ENCODE data around the gene TERB1. TPM values are rescaled to one million over a fixed set of nuclear protein-coding genes. Genes with fewer than 3 reads are reported as not detected.

The TERB1 gene
- total RNA-seq, 5 donors from 2014 or later (not counting 1 experiment from before 2014, with no cell fraction given) = 0.10 to 0.12 TPM; not detected in 3

DNA sequence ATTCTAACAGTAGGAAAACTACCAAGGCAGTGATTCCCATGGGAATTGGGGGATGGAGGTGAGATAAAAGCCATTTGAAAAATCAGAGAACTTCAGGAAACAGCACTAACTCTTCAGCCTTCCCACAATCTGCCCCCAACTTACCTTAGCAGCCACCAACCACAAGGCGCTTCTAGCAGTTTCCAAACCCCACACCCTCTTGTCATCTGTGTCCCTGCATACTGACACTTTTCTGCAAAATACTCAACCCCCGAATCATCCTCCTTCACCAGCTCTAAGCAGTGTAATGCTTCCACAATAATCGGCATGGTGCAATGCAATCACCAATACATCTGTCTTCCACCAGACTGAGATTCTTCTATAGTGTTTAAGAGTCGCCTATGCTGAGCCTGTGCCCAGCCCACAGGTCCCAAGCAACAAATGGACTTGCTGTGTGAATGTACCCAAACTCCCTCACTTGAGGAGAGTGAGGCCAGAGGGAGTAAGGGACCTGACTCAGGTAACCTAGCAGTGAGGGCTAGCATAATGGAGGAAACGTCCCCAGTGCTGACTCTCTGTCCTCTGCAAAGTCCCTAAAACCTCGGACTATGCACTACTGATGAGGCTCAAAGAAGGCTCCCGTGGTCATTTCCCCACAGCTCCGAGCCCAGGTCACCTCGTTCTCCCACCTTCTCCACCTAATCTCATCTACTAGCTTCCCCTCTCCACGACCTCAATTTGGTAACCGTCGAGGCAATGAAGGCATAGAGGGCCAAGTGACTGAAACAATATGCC lies 50.9 kb downstream of the TERB1 start:
- Mint-ChIP-seq H3K36me3 (peaks cover 20% of the 10 kb centered on the region), H3K27me3 (peaks cover 0 to 14% of the 10 kb centered on the region in 2 donors), H3K4me1 (peaks cover 33 to 51% (median 44%) of the 10 kb centered on the region in 3 donors), H3K27ac (peak overlapping the region; percentile 75 to 84), H3K9me3 (no peaks in the 10 kb centered on the region), H3K4me3 (peak overlapping the region; percentile 85 to 89 (median 87))
- DNase-seq (peak in 1 of 35 experiments; percentile 12), ATAC-seq (replicated peaks in 1 of 4) (no peak)
- Histone ChIP-seq H3K4me3 (ENCODE audit: control insufficient read depth in 1 of 2, extremely low read depth in 1 of 2, low read length in 1 of 2) (peak overlapping the region; percentile 76 to 94), H3K27me3 (replicated peaks in 1 of 2; ENCODE audit: control insufficient read depth in 2 of 2, extremely low read depth in 1 of 2, insufficient read depth in 2 of 2, low read length in 1 of 2) (peaks cover 0 to 6% of the 10 kb centered on the region in 2 experiments), H3K36me3 (ENCODE audit: control insufficient read depth in 2 of 2, extremely low read depth in 1 of 2, insufficient read depth in 1 of 2, low read length in 1 of 2) (peaks cover 5 to 19% of the 10 kb centered on the region in 2 donors), H3K9me3 (no peaks in the 10 kb centered on the region), H3K4me1 (ENCODE audit: control insufficient read depth in 1 of 2, extremely low read depth in 1 of 2, insufficient read depth in 2 of 2, low read length in 2 of 2) (peaks cover 16 to 31% of the 10 kb centered on the region in 2 experiments), H3K27ac (ENCODE audit: low read length) (peak overlapping the region; percentile 12)
- CTCF ChIA-PET = interaction anchor here in 1 of 2 donors (1.2 to 1.7 kb wide), 2 partner anchors 20 to 52 kb away, joined by 3 to 5 read pairs; no protein-coding TSS in a partner anchor
- POLR2A ChIA-PET = interaction anchor here in 1 of 2 donors (0.6 kb wide), 1 partner anchor 17 kb away, joined by 4 read pairs; no protein-coding TSS in a partner anchor
- 7% methylated on average over 9 of the region's 12 CpGs for WGBS (ENCODE audit: insufficient coverage)

DNA sequence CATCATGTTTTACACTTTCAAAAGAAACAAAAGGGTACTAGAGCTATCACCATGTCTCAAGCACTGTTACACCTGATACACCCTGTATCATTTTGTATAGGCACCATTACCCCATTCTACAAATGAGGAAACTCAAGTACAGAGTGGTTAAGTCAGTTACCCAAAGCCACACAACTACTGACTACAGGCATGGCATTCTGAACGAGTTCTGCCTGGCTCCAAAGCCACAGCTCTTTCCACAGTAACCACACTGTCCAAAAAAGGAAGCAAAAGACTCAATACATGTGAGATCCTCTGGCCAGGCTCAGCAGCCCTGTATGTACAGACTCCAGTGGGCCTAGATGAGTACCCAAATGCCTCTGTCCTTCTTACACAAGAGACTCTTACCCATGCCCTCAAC lies 54.7 kb downstream of the TERB1 start:
- Mint-ChIP-seq H3K4me3 (no peak overlapping the region), H3K27me3 (no peaks in the 10 kb centered on the region), H3K9me3 (no peaks in the 10 kb centered on the region), H3K27ac (no peak overlapping the region), H3K4me1 (peaks cover 26 to 49% (median 41%) of the 10 kb centered on the region in 3 donors), H3K36me3 (peaks cover 23% of the 10 kb centered on the region)
- 0% methylated on average over 1 of the region's 1 CpG for WGBS (ENCODE audit: insufficient coverage)
- H3K4me1 ChIP-seq (ENCODE audit: control insufficient read depth in 1 of 2, extremely low read depth in 1 of 2, insufficient read depth in 2 of 2, low read length in 2 of 2) = peaks cover 12 to 28% of the 10 kb centered on the region in 2 experiments
- H3K36me3 ChIP-seq (ENCODE audit: control insufficient read depth in 2 of 2, extremely low read depth in 1 of 2, insufficient read depth in 1 of 2, low read length in 1 of 2) = peaks cover 9 to 52% of the 10 kb centered on the region in 2 donors
- H3K4me3 ChIP-seq (ENCODE audit: control insufficient read depth in 1 of 2, extremely low read depth in 1 of 2, low read length in 1 of 2) = no peak overlapping the region
- ATAC-seq (replicated peaks in 1 of 4) (no peak), DNase-seq (peak in 1 of 35 experiments; percentile 7)
- ChIA-PET POLR2A (interaction anchor here in 1 of 2 donors (0.7 kb wide), 1 partner anchor 10 kb away, joined by 4 read pairs; no protein-coding TSS in a partner anchor), CTCF (interaction anchor here in 1 of 2 donors (0.7 kb wide), 1 partner anchor 927 kb away, joined by 3 read pairs; no protein-coding TSS in a partner anchor)
- no peaks in the 10 kb centered on the region for H3K9me3 ChIP-seq
- no peak overlapping the region for H3K27ac ChIP-seq (ENCODE audit: low read length)
- no peaks in the 10 kb centered on the region for H3K27me3 ChIP-seq (replicated peaks in 1 of 2; ENCODE audit: control insufficient read depth in 2 of 2, extremely low read depth in 1 of 2, insufficient read depth in 2 of 2, low read length in 1 of 2)

- Mint-ChIP-seq H3K4me1 (peaks cover 26 to 52% (median 44%) of the 10 kb centered on the region in 3 donors), H3K36me3 (peaks cover 26% of the 10 kb centered on the region), H3K27ac (no peak overlapping the region), H3K9me3 (no peaks in the 10 kb centered on the region), H3K4me3 (no peak overlapping the region), H3K27me3 (no peaks in the 10 kb centered on the region)
- H3K9me3 ChIP-seq = no peaks in the 10 kb centered on the region
- WGBS (ENCODE audit: insufficient coverage) = 90% methylated on average over 2 of the region's 3 CpGs
- POLR2A ChIA-PET = no interaction called here
- ATAC-seq (replicated peaks in 1 of 4) = no peak
- peaks cover 14 to 58% of the 10 kb centered on the region in 2 donors for H3K36me3 ChIP-seq (ENCODE audit: control insufficient read depth in 2 of 2, extremely low read depth in 1 of 2, insufficient read depth in 1 of 2, low read length in 1 of 2)
- no peak overlapping the region for H3K4me3 ChIP-seq (ENCODE audit: control insufficient read depth in 1 of 2, extremely low read depth in 1 of 2, low read length in 1 of 2)
- H3K27ac ChIP-seq (ENCODE audit: low read length) = no peak overlapping the region
- H3K27me3 ChIP-seq (replicated peaks in 1 of 2; ENCODE audit: control insufficient read depth in 2 of 2, extremely low read depth in 1 of 2, insufficient read depth in 2 of 2, low read length in 1 of 2) = no peaks in the 10 kb centered on the region
- DNase-seq = no peak
- CTCF ChIA-PET = no interaction called here
- peaks cover 12 to 28% of the 10 kb centered on the region in 2 experiments for H3K4me1 ChIP-seq (ENCODE audit: control insufficient read depth in 1 of 2, extremely low read depth in 1 of 2, insufficient read depth in 2 of 2, low read length in 2 of 2)
These were observed 55.3 kb downstream of the TERB1 start for GRCh38 chr16:66746048-66746447.

DNA sequence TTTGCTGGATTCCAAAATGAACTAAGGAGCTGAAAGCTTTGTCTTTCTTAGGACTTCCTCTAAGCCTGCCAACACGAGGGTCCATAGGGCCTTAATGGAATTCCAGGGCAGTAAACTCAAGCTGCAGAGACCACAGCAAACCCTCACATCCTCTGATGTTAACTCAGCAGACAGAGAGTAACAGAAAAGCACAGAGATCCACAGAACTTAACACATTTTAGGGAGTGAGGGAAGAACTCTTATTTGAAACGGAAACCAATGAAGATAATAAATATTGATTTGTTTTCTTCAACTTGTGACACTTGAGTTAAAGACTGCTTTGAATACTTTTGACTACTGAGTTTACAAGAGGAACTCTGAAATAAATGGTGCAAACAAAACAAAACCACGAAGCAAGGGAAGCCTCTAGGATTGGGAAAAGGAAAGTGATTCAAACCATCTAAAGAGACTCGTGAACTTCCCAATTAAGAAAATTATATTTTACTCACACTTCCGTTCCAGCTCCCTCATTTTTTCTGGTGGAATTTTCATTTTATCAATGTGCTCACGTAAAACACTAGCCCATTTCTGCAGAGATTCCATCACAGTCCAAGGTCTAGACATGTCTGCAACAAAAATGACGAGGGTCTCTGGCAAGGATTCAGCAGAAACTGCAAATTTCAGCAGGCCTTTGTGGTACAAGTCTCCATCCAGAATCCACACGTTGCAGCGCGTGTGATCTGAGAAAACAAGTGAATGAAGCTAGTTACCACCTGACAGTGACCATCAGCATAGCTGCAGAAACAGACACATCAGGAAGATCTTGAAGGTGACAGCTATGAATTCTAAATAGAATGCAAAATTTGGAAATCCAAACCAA lies 59.2 kb downstream of the TERB1 start:
- Histone ChIP-seq H3K27ac (ENCODE audit: low read length) (no peak overlapping the region), H3K27me3 (replicated peaks in 1 of 2; ENCODE audit: control insufficient read depth in 2 of 2, extremely low read depth in 1 of 2, insufficient read depth in 2 of 2, low read length in 1 of 2) (no peaks in the 10 kb centered on the region), H3K4me3 (ENCODE audit: control insufficient read depth in 1 of 2, extremely low read depth in 1 of 2, low read length in 1 of 2) (no peak overlapping the region), H3K4me1 (ENCODE audit: control insufficient read depth in 1 of 2, extremely low read depth in 1 of 2, insufficient read depth in 2 of 2, low read length in 2 of 2) (peaks cover 0 to 18% of the 10 kb centered on the region in 2 experiments), H3K36me3 (ENCODE audit: control insufficient read depth in 2 of 2, extremely low read depth in 1 of 2, insufficient read depth in 1 of 2, low read length in 1 of 2) (peaks cover 12 to 78% of the 10 kb centered on the region in 2 donors), H3K9me3 (no peaks in the 10 kb centered on the region)
- 95% methylated on average over 7 of the region's 10 CpGs for WGBS (ENCODE audit: insufficient coverage)
- ChIA-PET CTCF (interaction anchor here in 1 of 2 donors (1.0 to 1.7 kb wide), 4 partner anchors 9 to 178 kb away, joined by 3 to 4 read pairs (median 3); no protein-coding TSS in a partner anchor), POLR2A (no interaction called here)
- no peak overlapping the region for H3K27ac Mint-ChIP-seq
- H3K4me3 Mint-ChIP-seq = no peak overlapping the region
- ATAC-seq (replicated peaks in 1 of 4) = no peak
- peaks cover 8 to 38% (median 32%) of the 10 kb centered on the region in 3 donors for H3K4me1 Mint-ChIP-seq
- no peaks in the 10 kb centered on the region for H3K27me3 Mint-ChIP-seq
- DNase-seq = no peak
- no peaks in the 10 kb centered on the region for H3K9me3 Mint-ChIP-seq
- peaks cover 25% of the 10 kb centered on the region for H3K36me3 Mint-ChIP-seq

DNA sequence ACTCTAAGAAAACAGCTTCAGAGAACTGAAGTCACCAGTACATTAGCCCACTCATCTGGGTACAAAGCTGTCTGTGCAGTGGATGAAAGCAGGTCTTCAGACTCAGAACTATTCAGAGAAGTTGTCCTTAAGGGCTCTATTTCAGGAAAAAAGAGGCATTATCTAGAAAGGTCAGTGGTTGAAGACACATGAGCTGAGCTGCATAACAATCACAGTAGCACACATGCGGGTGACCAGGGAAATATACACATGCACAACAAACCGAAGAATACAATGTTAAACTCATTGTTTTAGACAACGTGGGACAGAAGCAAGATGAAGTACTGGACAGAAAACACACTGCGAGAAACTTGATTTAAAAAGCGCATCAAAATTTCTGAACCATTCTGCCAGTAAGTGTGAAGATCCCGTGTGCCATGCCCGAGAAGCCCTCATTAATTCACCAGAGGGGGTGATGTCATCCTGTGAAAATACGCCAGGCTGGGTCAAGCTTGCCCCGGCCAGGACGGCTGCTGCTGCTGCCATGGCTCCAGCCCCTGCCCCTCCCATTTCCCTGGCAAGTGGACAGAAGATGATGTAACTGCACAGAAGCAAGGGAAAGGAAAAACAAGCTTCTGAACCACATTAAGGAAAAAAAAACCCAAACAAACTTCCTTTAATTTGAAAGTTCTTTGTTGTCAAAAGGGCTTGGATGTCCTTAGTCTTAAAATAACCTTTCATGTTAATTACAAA lies 60.0 kb downstream of the TERB1 start:
- no peak overlapping the region for H3K4me3 Mint-ChIP-seq
- H3K27ac Mint-ChIP-seq = no peak overlapping the region
- DNase-seq (no peak), ATAC-seq (replicated peaks in 1 of 4) (no peak)
- no peaks in the 10 kb centered on the region for H3K27me3 Mint-ChIP-seq
- peaks cover 12 to 79% of the 10 kb centered on the region in 2 donors for H3K36me3 ChIP-seq (ENCODE audit: control insufficient read depth in 2 of 2, extremely low read depth in 1 of 2, insufficient read depth in 1 of 2, low read length in 1 of 2)
- peaks cover 0 to 12% of the 10 kb centered on the region in 2 experiments for H3K4me1 ChIP-seq (ENCODE audit: control insufficient read depth in 1 of 2, extremely low read depth in 1 of 2, insufficient read depth in 2 of 2, low read length in 2 of 2)
- POLR2A ChIA-PET = no interaction called here
- H3K4me1 Mint-ChIP-seq = peaks cover 8 to 30% (median 26%) of the 10 kb centered on the region in 3 donors
- H3K27ac ChIP-seq (ENCODE audit: low read length) = no peak overlapping the region
- no peaks in the 10 kb centered on the region for H3K9me3 ChIP-seq
- peaks cover 22% of the 10 kb centered on the region for H3K36me3 Mint-ChIP-seq
- 92% methylated on average over 9 of the region's 10 CpGs for WGBS (ENCODE audit: insufficient coverage)
- CTCF ChIA-PET = interaction anchor here in 1 of 2 donors (1.0 to 1.7 kb wide), 3 partner anchors 8 to 177 kb away, joined by 3 to 4 read pairs (median 3); no protein-coding TSS in a partner anchor
- no peaks in the 10 kb centered on the region for H3K9me3 Mint-ChIP-seq
- no peaks in the 10 kb centered on the region for H3K27me3 ChIP-seq (replicated peaks in 1 of 2; ENCODE audit: control insufficient read depth in 2 of 2, extremely low read depth in 1 of 2, insufficient read depth in 2 of 2, low read length in 1 of 2)
- H3K4me3 ChIP-seq (ENCODE audit: control insufficient read depth in 1 of 2, extremely low read depth in 1 of 2, low read length in 1 of 2) = no peak overlapping the region
